SJSA1 (cell line): ENCODE data around the gene ZBED5. TPM values are rescaled to one million over a fixed set of nuclear protein-coding genes. Genes with fewer than 3 reads are reported as not detected.
A peak's percentile ranks its signal among the peaks of the same experiment; 100 is the strongest.
"Not testable (repeated sequence)": the region's sequence is repeated elsewhere in the genome, so short reads cannot be mapped to it uniquely, and the experiment has no call there.

Experiments
- DNase-seq, 2 experiments: peaks; one replicate each; pipeline ENCODE4 v3.0.0-alpha.2; 2015 to 2020; ENCODE audit warnings: low spot score in 2 of 2, low read depth in 1 of 2
- H3K27ac ChIP-seq: fragments of 250-450 bp; sonication (Bioruptor Pico); 2 replicates; pipeline ENCODE4 v1.5.1; 2020; ENCODE audit warnings: mild to moderate bottlenecking, moderate library complexity
- H3K27me3 ChIP-seq: fragments of 250-450 bp; sonication (Bioruptor Pico); replicated peaks from 2 replicates; pipeline ENCODE4 v1.5.1; 2020; ENCODE audit warnings: mild to moderate bottlenecking, moderate library complexity
- H3K36me3 ChIP-seq: fragments of 250-450 bp; sonication (Bioruptor Pico); 2 replicates; pipeline ENCODE4 v1.5.1; 2020; ENCODE audit warnings: mild to moderate bottlenecking
- H3K4me1 ChIP-seq: fragments of 250-450 bp; sonication (Bioruptor Pico); replicated peaks from 2 replicates; pipeline ENCODE4 v1.6.1; 2021; ENCODE audit warnings: mild to moderate bottlenecking
- H3K4me3 ChIP-seq: fragments of 250-450 bp; sonication (Bioruptor Pico); 2 replicates; pipeline ENCODE4 v1.5.1; 2020; ENCODE audit warnings: mild to moderate bottlenecking
- H3K9me3 ChIP-seq: fragments of 250-450 bp; sonication (Bioruptor Pico); replicated peaks from 2 replicates; pipeline ENCODE4 v1.5.1; 2020; ENCODE audit warnings: mild to moderate bottlenecking
- total RNA-seq: library from RNA; depleted of rRNA; stranded (reverse); fragments of >200 nt; shearing (Covaris generic); gene quantifications from 2 replicates; pipeline ENCODE4 v1.2.3, GENCODE V29; 2014

The ZBED5 gene
- total RNA-seq, 1 experiment from 2014 or later = 29.5 TPM

- no peak overlapping the region for H3K4me3 ChIP-seq
- no peaks in the 10 kb centered on the region for H3K9me3 ChIP-seq
- peaks cover 13% of the 10 kb centered on the region for H3K4me1 ChIP-seq
- DNase-seq = no peak
- H3K27me3 ChIP-seq = no peaks in the 10 kb centered on the region
- H3K27ac ChIP-seq = no peak overlapping the region
- H3K36me3 ChIP-seq = no peaks in the 10 kb centered on the region
Measured at GRCh38 chr11:10891151-10891720, 33.4 kb upstream of the ZBED5 start.

- H3K4me3 ChIP-seq, H3K36me3 ChIP-seq, H3K27ac ChIP-seq, H3K9me3 ChIP-seq, DNase-seq, H3K27me3 ChIP-seq: not testable (repeated sequence)
- H3K4me1 ChIP-seq = peaks cover 13% of the 10 kb centered on the region
Measured at GRCh38 chr11:10890083-10890482, 32.2 kb upstream of the ZBED5 start.

GRCh38 chr11:10887307-10887706, 29.5 kb upstream of the ZBED5 start:
- no peak overlapping the region for H3K27ac ChIP-seq
- H3K36me3 ChIP-seq = no peaks in the 10 kb centered on the region
- H3K27me3 ChIP-seq = no peaks in the 10 kb centered on the region
- no peak overlapping the region for H3K4me3 ChIP-seq
- no peak for DNase-seq
- no peaks in the 10 kb centered on the region for H3K9me3 ChIP-seq
- no peaks in the 10 kb centered on the region for H3K4me1 ChIP-seq

GRCh38 chr11:10886652-10887250, 28.9 kb upstream of the ZBED5 start:
- Histone ChIP-seq H3K36me3 (no peaks in the 10 kb centered on the region), H3K27ac (no peak overlapping the region), H3K4me1 (no peaks in the 10 kb centered on the region), H3K4me3 (no peak overlapping the region), H3K9me3 (no peaks in the 10 kb centered on the region), H3K27me3 (no peaks in the 10 kb centered on the region)
- no peak for DNase-seq

- Histone ChIP-seq H3K36me3 (no peaks in the 10 kb centered on the region), H3K9me3 (no peaks in the 10 kb centered on the region), H3K27me3 (no peaks in the 10 kb centered on the region), H3K27ac (no peak overlapping the region), H3K4me1 (no peaks in the 10 kb centered on the region), H3K4me3 (no peak overlapping the region)
- DNase-seq = no peak
Measured at GRCh38 chr11:10885703-10886363, 28.0 kb upstream of the ZBED5 start.

GRCh38 chr11:10884292-10884691, 26.4 kb upstream of the ZBED5 start:
- not testable (repeated sequence) for H3K4me1 ChIP-seq, H3K4me3 ChIP-seq, H3K9me3 ChIP-seq, H3K27ac ChIP-seq, H3K36me3 ChIP-seq, DNase-seq, H3K27me3 ChIP-seq

GRCh38 chr11:10881892-10882291, 24.0 kb upstream of the ZBED5 start:
- no peaks in the 10 kb centered on the region for H3K27me3 ChIP-seq
- no peak overlapping the region for H3K27ac ChIP-seq
- no peaks in the 10 kb centered on the region for H3K36me3 ChIP-seq
- no peak overlapping the region for H3K4me3 ChIP-seq
- no peak for DNase-seq
- peaks cover 3% of the 10 kb centered on the region for H3K4me1 ChIP-seq
- no peaks in the 10 kb centered on the region for H3K9me3 ChIP-seq

GRCh38 chr11:10878408-10879214, 20.8 kb upstream of the ZBED5 start:
- no peak overlapping the region for H3K4me3 ChIP-seq
- H3K9me3 ChIP-seq = no peaks in the 10 kb centered on the region
- peaks cover 23% of the 10 kb centered on the region for H3K4me1 ChIP-seq
- no peak overlapping the region for H3K27ac ChIP-seq
- peak in 1 of 2 experiments; percentile 47 for DNase-seq
- H3K27me3 ChIP-seq = no peaks in the 10 kb centered on the region
- no peaks in the 10 kb centered on the region for H3K36me3 ChIP-seq

- no peak overlapping the region for H3K4me3 ChIP-seq
- H3K9me3 ChIP-seq = no peaks in the 10 kb centered on the region; the same call in 1 of the 2 replicates
- peak overlapping the region; percentile 20 for H3K27ac ChIP-seq
- peaks cover 23% of the 10 kb centered on the region for H3K4me1 ChIP-seq
- no peaks in the 10 kb centered on the region for H3K36me3 ChIP-seq
- no peaks in the 10 kb centered on the region for H3K27me3 ChIP-seq
- no peak for DNase-seq
Measured at GRCh38 chr11:10876158-10876557, 18.3 kb upstream of the ZBED5 start.

- DNase-seq = peak in 1 of 2 experiments; percentile 71
- Histone ChIP-seq H3K9me3 (no peaks in the 10 kb centered on the region; the same call in 1 of the 2 replicates), H3K27ac (peak overlapping the region; percentile 20), H3K27me3 (no peaks in the 10 kb centered on the region), H3K4me3 (no peak overlapping the region), H3K36me3 (no peaks in the 10 kb centered on the region), H3K4me1 (peaks cover 23% of the 10 kb centered on the region)
Measured at GRCh38 chr11:10875430-10876021, 17.7 kb upstream of the ZBED5 start.

- H3K36me3 ChIP-seq = no peaks in the 10 kb centered on the region
- H3K27ac ChIP-seq = no peak overlapping the region
- no peaks in the 10 kb centered on the region; the same call in 1 of the 2 replicates for H3K9me3 ChIP-seq
- no peak for DNase-seq
- no peak overlapping the region for H3K4me3 ChIP-seq
- peaks cover 22% of the 10 kb centered on the region for H3K4me1 ChIP-seq
- H3K27me3 ChIP-seq = no peaks in the 10 kb centered on the region
Measured at GRCh38 chr11:10872097-10872496, 14.2 kb upstream of the ZBED5 start.

GRCh38 chr11:10868352-10868751, 10.5 kb upstream of the ZBED5 start:
- no peaks in the 10 kb centered on the region for H3K27me3 ChIP-seq
- DNase-seq = no peak
- H3K36me3 ChIP-seq = no peaks in the 10 kb centered on the region
- no peak overlapping the region for H3K27ac ChIP-seq
- H3K4me3 ChIP-seq = no peak overlapping the region
- no peaks in the 10 kb centered on the region; the same call in 1 of the 2 replicates for H3K9me3 ChIP-seq
- peaks cover 11% of the 10 kb centered on the region for H3K4me1 ChIP-seq

- Histone ChIP-seq H3K4me3 (no peak overlapping the region), H3K36me3 (no peaks in the 10 kb centered on the region), H3K9me3 (no peaks in the 10 kb centered on the region), H3K27me3 (no peaks in the 10 kb centered on the region), H3K4me1 (peaks cover 25% of the 10 kb centered on the region), H3K27ac (no peak overlapping the region)
- DNase-seq = no peak
Measured at GRCh38 chr11:10866893-10867331, 9.1 kb upstream of the ZBED5 start.
